ENCODE measurements around the gene RALGPS1. TPM values are rescaled to one million over a fixed set of nuclear protein-coding genes. Genes with fewer than 3 reads are reported as not detected.

RALGPS1 gene
- total RNA-seq, 2 donors from 2014 or later = 7.6 to 18.5 TPM

- Histone ChIP-seq H3K27me3 (replicated peaks; ENCODE audit: insufficient read depth) (no peaks in the 10 kb centered on the region), H3K36me3 (no peaks in the 10 kb centered on the region), H3K9me3 (no peaks in the 10 kb centered on the region), H3K4me1 (ENCODE audit: control insufficient read depth in 1 of 2, low read depth in 2 of 2) (peaks cover 40 to 76% of the 10 kb centered on the region in 2 donors), H3K27ac (peak overlapping the region; percentile 32 to 90), H3K4me3 (no peak overlapping the region)
- DNase-seq (ENCODE audit: low spot score) (no peak), ATAC-seq (ENCODE audit: insufficient number of reproducible peaks, low FRiP score, low read depth) (no peak)
- no peak for TF ChIP-seq CTCF (IDR thresholded peaks at IDR 0.05)
Observed at GRCh38 chr9:127132375-127132774, 217.8 kb downstream of the RALGPS1 start.

GRCh38 chr9:127132921-127133647 is 218.5 kb downstream of the RALGPS1 start:
- no peaks in the 10 kb centered on the region for H3K36me3 ChIP-seq
- peaks cover 40 to 76% of the 10 kb centered on the region in 2 donors for H3K4me1 ChIP-seq (ENCODE audit: control insufficient read depth in 1 of 2, low read depth in 2 of 2)
- ATAC-seq (ENCODE audit: insufficient number of reproducible peaks, low FRiP score, low read depth) (no peak), DNase-seq (ENCODE audit: low spot score) (no peak)
- H3K27ac ChIP-seq = peak overlapping the region; percentile 71 to 90
- peak overlapping the region; percentile 25 for H3K4me3 ChIP-seq
- no peaks in the 10 kb centered on the region for H3K27me3 ChIP-seq (replicated peaks; ENCODE audit: insufficient read depth)
- no peaks in the 10 kb centered on the region for H3K9me3 ChIP-seq
- no peak for TF ChIP-seq CTCF (IDR thresholded peaks at IDR 0.05)

GRCh38 chr9:127133739-127134167 is 219.2 kb downstream of the RALGPS1 start:
- H3K4me3 ChIP-seq = peak overlapping the region; percentile 25
- TF ChIP-seq CTCF (IDR thresholded peaks at IDR 0.05) = no peak
- peaks cover 38 to 72% of the 10 kb centered on the region in 2 donors for H3K4me1 ChIP-seq (ENCODE audit: control insufficient read depth in 1 of 2, low read depth in 2 of 2)
- DNase-seq (ENCODE audit: low spot score) = no peak
- H3K9me3 ChIP-seq = no peaks in the 10 kb centered on the region
- peak overlapping the region; percentile 71 to 90 for H3K27ac ChIP-seq
- ATAC-seq (ENCODE audit: insufficient number of reproducible peaks, low FRiP score, low read depth) = peak; percentile 33
- H3K36me3 ChIP-seq = no peaks in the 10 kb centered on the region
- H3K27me3 ChIP-seq (replicated peaks; ENCODE audit: insufficient read depth) = no peaks in the 10 kb centered on the region

- Histone ChIP-seq H3K4me1 (ENCODE audit: control insufficient read depth in 1 of 2, low read depth in 2 of 2) (peaks cover 36 to 63% of the 10 kb centered on the region in 2 donors), H3K9me3 (no peaks in the 10 kb centered on the region), H3K4me3 (peak overlapping the region; percentile 11), H3K36me3 (no peaks in the 10 kb centered on the region), H3K27me3 (replicated peaks; ENCODE audit: insufficient read depth) (no peaks in the 10 kb centered on the region), H3K27ac (peak overlapping the region; percentile 44 to 90)
- no peak for DNase-seq (ENCODE audit: low spot score)
- TF ChIP-seq CTCF (IDR thresholded peaks at IDR 0.05) = no peak
- no peak for ATAC-seq (ENCODE audit: insufficient number of reproducible peaks, low FRiP score, low read depth)
Observed at GRCh38 chr9:127135056-127135745, 220.6 kb downstream of the RALGPS1 start.

- peaks cover 36 to 66% of the 10 kb centered on the region in 2 donors for H3K4me1 ChIP-seq (ENCODE audit: control insufficient read depth in 1 of 2, low read depth in 2 of 2)
- no peaks in the 10 kb centered on the region for H3K36me3 ChIP-seq
- H3K27me3 ChIP-seq (replicated peaks; ENCODE audit: insufficient read depth) = no peaks in the 10 kb centered on the region
- no peak for TF ChIP-seq CTCF (IDR thresholded peaks at IDR 0.05)
- DNase-seq (ENCODE audit: low spot score) (no peak), ATAC-seq (ENCODE audit: insufficient number of reproducible peaks, low FRiP score, low read depth) (no peak)
- peak overlapping the region; percentile 11 for H3K4me3 ChIP-seq
- peak overlapping the region; percentile 44 to 90 for H3K27ac ChIP-seq
- no peaks in the 10 kb centered on the region for H3K9me3 ChIP-seq
Observed at GRCh38 chr9:127136081-127136879, 221.7 kb downstream of the RALGPS1 start.
